SH-SY5Y (cell line): Measurements from ENCODE around the gene PRKRIP1.
"Not testable (repeated sequence)": the region's sequence is repeated elsewhere in the genome, so short reads cannot be mapped to it uniquely, and the experiment has no call there.

Experiments used
- GATA2 ChIP-seq: IDR thresholded peaks from 2 replicates; pipeline ENCODE4 v1.6.1; 2011; ENCODE audit warnings: mild to moderate bottlenecking, low read depth, low read length
- GATA3 ChIP-seq: IDR thresholded peaks from 2 replicates; pipeline ENCODE4 v1.6.1; 2011; ENCODE audit warnings: low read depth, mild to moderate bottlenecking, low read length, moderate library complexity

PRKRIP1 gene, protein sequence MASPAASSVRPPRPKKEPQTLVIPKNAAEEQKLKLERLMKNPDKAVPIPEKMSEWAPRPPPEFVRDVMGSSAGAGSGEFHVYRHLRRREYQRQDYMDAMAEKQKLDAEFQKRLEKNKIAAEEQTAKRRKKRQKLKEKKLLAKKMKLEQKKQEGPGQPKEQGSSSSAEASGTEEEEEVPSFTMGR

DNA sequence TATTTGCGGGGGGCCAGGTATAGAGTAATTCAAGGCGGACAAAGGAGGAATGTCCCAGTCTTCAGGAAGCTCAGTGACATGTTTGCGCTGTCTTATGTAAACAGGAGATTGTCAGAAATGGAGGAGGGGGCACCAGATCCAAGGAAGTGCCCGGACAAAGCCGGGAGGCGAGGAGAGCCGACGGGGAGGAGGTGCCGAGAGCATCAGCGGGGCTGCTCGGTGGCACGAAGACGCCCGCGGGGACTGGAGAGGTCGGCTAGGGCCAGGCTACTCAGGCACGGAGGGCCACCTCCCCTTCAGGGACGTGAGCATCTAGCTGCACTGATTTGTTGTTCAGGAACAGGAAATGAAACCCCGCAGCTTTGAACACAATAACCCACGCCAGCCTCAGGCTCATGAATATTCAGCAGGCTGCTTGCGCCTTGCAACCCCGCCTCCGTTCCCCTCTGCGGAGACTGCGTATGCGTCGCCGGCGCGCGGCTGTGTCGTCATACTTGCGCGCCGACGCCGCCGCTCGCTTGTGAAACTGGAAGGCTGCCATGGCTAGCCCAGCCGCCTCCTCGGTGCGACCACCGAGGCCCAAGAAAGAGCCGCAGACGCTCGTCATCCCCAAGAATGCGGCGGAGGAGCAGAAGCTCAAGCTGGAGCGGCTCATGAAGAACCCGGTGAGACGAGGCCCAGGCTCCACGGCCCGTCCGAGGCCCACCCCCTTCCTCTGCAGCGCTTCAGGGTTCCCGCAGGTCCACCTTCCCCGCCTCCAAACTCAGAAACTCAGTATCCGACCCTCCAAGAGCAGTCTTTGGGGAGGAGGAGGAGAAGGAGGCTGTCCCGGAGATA is at the start of gene PRKRIP1:
Gene PRKRIP1, plus strand, starts transcription at position 491 of the 837 bp plus-strand sequence. Its CDS starts 49 bp downstream, at position 540.
- TF ChIP-seq GATA2 (peak; percentile 39; the same call in 1 of the 2 replicates), GATA3 (no peak)

DNA sequence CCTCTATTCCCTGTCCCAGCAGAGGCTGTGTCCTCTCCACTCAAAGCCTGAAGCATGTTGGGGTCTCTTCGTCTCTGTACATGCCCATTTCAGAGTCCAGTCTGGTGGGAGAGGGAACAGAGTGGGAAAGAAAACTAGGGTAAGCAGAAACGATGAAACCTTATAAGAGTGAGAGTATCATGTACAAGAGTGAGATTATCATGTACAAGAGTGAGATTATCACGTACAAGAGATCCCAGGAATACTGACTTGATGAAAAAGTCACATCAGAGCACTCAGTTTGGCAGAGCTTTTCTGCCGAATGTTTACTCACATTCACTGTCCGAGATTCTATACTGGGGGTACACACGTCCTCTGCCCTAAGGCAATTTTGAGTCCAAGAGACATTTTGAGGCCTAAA is 39.8 kb upstream of the PRKRIP1 start, which contains the start of gene SPDYE6:
Gene SPDYE6, minus strand, starts transcription at position 101 of the 400 bp plus-strand sequence. CDS start 421 bp downstream, outside the sequence.
- TF ChIP-seq GATA3, GATA2: not testable (repeated sequence)

DNA sequence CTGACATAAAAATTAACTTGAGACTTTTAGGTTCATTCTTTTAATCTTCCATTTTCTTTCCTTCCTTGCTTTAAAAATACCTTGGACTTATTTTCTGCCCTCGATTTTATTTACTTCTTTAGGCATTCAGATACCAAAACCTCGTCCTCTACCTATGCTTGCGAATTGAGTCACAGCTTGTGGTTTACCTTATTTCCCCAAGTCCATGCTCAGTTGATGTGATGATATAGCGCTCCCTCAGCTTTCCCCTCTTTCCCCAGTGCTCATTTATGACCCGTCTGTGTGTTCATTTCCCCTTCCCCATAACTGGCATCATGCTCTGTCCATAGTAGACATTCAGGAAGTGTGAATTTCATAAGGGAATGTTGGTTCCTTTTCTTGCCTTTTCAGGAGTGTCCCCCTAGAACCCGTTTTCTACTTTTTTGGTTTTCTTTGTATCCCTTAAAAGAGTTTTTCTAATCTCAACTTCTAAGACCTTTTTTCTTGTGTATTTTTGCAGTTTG is 19.1 kb upstream of the PRKRIP1 start:
- TF ChIP-seq GATA3 (no peak), GATA2 (no peak)

DNA sequence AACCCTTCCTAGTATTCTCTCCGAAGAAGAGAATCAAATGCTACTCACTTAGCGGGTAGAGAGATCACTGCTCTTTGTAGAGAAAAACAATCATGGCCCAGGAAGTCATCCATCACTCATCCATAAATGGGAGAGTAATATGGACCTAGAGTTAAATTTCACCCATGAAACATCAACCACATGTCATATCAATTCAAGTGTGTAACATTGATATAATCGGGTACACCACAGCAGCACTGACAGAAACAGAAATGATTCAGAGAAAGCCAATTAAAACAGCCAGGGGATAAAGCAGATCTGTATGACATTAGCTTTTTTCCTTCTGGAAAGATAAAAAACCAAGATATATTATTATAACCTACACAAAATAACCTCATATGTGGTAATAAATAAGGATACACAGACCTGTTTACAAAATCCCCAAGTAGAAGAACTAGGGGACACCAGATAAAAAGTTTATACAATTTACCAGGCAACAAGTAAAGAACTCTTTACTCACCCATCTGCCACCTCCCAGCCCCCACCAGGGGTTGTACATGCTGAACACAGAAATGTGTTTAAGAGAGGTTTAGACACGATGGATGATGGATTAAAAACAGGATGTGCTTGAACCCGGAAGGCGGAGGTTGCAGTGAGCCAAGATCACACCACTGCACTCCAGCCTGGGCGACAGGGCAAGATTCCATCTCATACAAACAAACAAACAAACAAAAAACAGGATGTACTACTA is 14.3 kb upstream of the PRKRIP1 start:
- peak; percentile 75 for TF ChIP-seq GATA3

DNA sequence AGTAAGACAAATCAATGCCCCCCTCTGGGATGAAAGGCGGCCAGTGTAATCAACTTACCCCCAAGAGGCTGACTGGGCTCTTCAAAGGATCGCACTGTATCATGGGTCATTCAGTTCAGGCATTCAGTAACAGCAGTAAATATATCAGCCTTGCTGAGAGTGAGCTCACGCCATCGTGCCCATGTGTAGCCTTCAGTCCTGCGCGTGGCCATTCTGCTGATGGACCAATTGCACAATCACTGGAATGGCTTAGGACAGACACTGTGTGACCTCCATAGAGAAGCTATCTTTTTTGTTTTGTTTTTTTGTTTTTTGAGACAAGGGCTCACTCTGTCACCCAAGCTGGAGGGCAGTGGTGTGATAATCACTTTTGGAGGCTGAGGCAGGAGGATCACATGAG is 9.1 kb upstream of the PRKRIP1 start:
- TF ChIP-seq GATA2, result no peak
- TF ChIP-seq GATA3, result no peak

DNA sequence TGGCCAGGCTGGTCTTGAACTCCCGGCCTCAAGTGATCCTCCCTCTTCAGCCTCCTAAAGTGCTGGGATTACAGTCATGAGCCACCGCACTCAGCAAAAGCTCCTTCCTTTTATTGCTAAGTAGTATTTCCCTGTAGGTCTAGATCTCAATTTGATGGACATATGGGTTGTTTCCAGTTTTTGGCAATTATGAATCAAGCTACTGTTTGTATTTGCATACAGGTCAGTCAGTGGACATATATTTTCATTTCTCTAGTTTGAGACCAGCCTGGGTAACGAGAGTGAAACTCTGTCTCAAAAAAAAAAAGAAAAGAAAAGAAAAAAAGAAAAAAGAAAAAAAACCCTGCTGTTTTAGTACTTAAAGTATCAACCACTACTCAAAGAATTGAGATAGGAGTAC is 6.4 kb upstream of the PRKRIP1 start:
- TF ChIP-seq GATA3, result no peak
- no peak for TF ChIP-seq GATA2

DNA sequence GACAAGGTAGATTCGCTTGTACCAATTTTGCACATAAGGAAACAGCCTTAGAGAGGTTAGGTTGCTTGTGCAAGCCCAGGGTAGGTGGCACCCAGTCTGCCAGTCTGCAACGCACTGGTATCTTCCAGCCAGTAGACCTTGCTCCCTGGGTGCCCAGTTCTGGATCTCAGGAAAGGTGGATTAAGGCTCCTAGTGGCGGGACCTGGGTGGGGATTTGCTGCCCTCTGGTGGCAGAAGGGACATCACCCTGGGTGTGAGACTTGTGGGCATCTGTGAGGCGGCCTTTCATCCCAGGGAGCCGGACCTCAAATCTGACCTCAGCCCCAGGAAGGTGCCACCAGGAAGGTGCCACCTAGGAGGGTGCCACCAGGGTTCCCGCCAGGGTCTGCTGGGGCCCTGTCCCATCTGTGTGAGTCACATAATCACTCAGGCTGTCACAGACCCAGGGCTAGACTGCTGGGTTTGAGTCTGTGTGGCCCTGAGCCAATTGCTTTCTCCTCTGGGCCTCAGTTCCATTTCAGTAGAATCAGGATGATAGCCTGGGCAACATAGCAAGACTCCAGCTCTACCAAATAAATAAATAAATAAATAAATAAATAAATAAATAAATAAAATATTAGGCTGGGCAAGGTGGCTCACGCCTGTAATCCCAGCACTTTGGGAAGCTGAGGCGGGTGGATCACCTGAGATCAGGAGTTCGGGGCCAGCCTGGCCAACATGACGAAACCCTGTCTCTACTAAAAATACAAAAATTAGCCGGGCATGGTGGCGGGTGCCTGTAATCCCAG is 5.3 kb upstream of the PRKRIP1 start:
- TF ChIP-seq GATA2 (no peak), GATA3 (no peak)

DNA sequence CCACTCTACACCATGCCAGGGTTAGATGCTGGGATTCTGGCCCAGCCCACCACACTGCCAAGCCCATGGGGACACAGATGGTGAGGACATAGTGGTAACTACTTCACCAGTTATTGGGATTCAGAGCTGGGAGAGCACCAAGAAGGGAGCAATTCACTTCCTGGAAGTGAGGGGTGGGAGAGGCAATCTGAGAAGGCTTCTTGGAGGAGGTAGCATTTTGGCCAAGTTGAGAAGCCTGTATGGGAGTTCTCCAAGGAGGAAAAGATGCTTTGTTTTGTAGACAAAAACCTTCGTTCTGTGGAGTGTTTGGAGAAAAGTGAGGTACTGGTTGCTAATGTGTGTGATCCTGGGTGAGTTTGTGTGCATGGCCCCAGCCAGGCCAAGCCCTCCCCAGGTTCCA is 3.8 kb upstream of the PRKRIP1 start:
- no peak for TF ChIP-seq GATA2
- no peak for TF ChIP-seq GATA3

DNA sequence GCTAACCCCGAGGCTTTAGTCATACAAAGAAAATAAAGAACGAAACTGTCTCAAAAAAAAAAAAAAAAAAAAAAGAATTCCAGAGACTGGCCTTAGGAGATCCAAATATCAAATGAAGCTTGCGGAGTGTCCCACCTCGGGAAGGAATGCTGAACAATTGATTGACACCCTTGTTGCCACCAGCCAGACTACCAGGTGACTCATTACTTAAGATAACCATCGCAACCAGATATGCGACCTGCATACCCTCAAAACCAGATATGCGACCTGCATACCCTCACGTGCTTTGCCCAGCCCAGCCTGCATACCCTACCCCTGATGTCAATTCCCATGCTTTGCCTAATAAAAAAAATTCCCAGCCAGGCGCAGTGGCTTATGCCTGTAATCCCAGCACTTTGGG is 2.7 kb upstream of the PRKRIP1 start:
- TF ChIP-seq GATA3 (no peak), GATA2 (no peak)

DNA sequence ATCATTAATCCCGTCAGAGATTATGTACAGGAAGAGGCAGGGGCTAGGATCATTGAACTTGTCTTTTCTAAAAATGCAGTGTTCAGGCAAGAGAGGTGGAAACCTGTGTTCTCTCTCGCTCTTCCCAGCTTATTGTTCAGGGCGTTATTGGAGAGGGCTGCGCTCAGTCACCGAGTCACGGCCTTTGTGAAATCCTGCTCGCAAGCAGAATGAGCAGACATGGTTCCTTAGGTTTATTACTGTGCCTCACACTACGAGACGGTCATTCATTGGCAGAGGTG is 631 bp upstream of the PRKRIP1 start:
- TF ChIP-seq GATA2 (no peak), GATA3 (no peak)

DNA sequence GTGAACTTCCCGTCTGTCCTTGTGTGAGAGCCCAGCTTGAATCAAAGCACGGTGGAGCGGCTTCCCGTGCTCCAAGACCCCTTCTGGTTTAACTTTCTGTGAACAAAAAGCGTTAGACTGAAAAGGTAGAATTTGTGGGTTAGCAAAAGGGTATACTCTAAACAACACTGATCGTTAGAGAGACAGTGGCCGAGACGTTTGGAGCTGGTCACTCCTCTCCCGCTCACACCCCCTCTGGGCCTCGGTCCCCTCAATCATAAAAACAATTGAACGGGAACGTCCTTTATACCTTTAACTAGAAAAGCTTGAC is 502 bp downstream of the PRKRIP1 start:
- TF ChIP-seq GATA3 (no peak), GATA2 (no peak)

DNA sequence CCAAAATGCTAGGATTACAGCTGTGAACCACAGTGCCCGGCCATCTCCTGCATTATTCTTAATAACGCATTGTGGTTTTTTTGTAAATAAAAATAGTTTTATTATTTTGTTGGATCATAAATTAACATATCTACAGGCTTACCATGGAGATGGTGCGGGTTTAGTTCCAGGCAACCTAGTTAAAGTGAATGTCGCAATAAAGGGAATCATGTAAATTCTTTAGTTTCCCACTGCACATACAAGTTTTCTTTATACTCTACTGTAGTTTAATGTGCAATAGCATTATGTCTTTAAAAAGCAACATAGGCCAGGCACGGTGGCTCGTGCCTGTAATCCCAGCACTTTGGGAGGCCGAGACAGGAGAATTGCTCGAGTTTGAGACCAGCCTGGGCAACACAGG is 2.4 kb downstream of the PRKRIP1 start:
- TF ChIP-seq GATA3, result no peak
- no peak for TF ChIP-seq GATA2

DNA sequence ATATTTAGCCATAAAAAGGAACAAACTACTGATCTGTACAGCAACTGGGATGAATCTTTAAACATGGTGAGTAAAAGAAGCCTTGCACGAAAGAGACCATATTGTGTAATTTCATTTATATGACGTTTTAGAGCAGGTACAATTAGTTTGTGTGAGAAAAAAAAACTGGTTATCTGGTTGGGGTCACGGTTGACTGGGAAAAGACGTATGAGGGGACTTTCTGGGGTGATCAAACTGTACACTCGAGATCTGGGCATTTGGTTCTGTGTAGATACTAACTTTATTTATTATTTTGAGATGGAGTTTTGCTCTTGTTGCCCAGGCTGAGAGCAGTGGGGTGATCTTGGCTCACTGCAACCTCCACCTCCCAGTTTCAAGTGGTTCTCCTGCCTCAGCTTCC is 4.2 kb downstream of the PRKRIP1 start:
- TF ChIP-seq GATA3, result no peak
- TF ChIP-seq GATA2, result no peak

DNA sequence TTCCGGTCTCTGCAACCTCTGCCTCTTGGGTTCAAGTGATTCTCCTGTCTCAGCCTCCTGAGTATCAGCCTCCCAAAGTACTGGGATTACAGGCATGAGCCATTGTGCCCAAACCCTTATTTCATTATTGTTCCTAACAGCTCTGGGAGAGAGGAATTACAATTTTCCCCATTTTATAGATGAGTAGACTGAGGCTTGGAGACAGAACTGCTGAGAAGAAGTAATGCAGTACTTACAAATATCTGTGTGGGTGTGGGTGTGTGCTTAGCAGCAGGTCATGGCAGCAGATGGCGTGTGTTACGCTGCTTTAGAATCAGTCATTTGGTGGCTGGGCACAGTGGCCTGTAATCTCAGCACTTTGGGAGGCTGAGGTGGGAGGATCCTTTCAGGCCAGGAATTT is 7.4 kb downstream of the PRKRIP1 start:
- no peak for TF ChIP-seq GATA3
- TF ChIP-seq GATA2, result no peak
